Muscle layer of colon (tissue), 2 donors: Measurements from ENCODE around the gene C19orf53.
A peak's percentile ranks its signal among the peaks of the same experiment; 100 is the strongest.
"Not testable (repeated sequence)": the region's sequence is repeated elsewhere in the genome, so short reads cannot be mapped to it uniquely, and the experiment has no call there.

ENCODE experiments used
- H3K27ac ChIP-seq: one replicate; pipeline ENCODE4 v1.7.0; 2013; ENCODE audit warnings: low read depth, mild to moderate bottlenecking, low read length, moderate library complexity
- H3K27me3 ChIP-seq, 2 donors: one replicate each; pipeline ENCODE4 v1.7.0; 2013; ENCODE audit warnings: low read length in 2 of 2, mild to moderate bottlenecking in 2 of 2; ENCODE audit not compliant: insufficient read depth in 2 of 2, control insufficient read depth in 1 of 2
- H3K36me3 ChIP-seq: one replicate; pipeline ENCODE4 v1.7.0; 2013; ENCODE audit warnings: mild to moderate bottlenecking, low read length; ENCODE audit not compliant: insufficient read depth
- H3K4me1 ChIP-seq: one replicate; pipeline ENCODE4 v1.7.0; 2013; ENCODE audit warnings: mild to moderate bottlenecking, low read length; ENCODE audit not compliant: insufficient read depth
- H3K4me3 ChIP-seq, 2 donors: one replicate each; pipeline ENCODE4 v1.7.0; 2013; ENCODE audit warnings: low read length in 2 of 2, low read depth in 1 of 2, mild to moderate bottlenecking in 1 of 2, moderate library complexity in 1 of 2
- H3K9ac ChIP-seq: one replicate; pipeline ENCODE4 v1.7.0; 2013; ENCODE audit warnings: low read length
- H3K9me3 ChIP-seq: one replicate; pipeline ENCODE4 v1.7.0; 2013; ENCODE audit warnings: mild to moderate bottlenecking, low read length
- donor health status: abdominal sarcoma.
- donor health status: Adenocarcinoma of cecum.

Gene C19orf53

DNA sequence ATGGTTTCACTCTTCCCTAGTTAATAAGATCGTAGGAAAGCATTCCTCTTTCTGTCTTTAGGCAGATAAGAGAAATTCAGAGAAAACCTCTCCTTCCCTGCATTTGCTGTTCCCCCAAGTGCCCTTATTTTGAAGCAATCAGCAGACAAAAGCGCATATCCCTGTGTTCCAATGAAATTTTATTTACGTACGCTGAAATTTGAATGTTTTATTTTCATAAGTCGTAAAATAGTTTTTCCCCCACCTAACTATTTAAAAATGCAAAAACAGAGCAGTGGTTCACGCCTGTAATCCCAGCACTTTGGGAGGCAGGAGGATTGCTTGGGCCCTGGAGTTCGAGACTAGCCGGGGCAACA, 27.2 kb upstream of the C19orf53 start:
- Histone ChIP-seq H3K27ac (peak overlapping the region; percentile 82), H3K4me3 (peak overlapping the region; percentile 74 to 77), H3K36me3 (peaks cover 7% of the 10 kb centered on the region), H3K27me3 (no peaks in the 10 kb centered on the region), H3K4me1 (peaks cover 13% of the 10 kb centered on the region), H3K9ac (no peak overlapping the region), H3K9me3 (no peaks in the 10 kb centered on the region)

DNA sequence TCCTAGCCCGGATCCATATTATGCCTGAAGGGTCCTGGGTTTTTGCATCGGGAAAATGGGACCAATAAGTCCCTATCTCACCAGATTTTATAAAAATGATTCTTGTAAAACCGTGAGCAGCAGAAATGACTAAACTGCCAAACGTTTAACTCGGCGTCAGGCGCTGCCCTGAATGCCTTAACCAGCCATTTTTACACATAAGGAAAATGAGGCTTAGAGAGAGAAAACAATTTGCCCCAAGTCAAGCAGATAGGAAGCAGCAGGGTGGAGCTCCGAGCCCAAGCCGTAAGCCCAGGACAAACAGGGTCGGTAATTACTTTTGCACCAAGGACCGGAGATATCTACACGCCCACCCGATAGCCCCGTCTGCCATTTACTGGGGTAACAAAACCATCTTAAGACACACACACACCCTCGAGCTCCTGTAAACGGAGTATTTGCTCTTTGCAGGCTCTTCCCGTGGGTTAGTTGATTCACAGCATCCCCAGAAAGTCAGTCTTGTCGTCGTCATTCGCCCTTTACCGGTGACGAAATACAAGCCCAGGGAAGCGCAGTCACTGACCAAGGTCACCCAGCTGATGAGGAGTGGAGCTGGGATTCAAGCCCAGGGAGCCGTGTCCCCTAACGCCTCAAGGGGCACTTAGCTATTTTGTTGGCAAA, 26.0 kb upstream of the C19orf53 start:
- Histone ChIP-seq H3K9me3 (no peaks in the 10 kb centered on the region), H3K4me1 (peaks cover 13% of the 10 kb centered on the region), H3K27me3 (no peaks in the 10 kb centered on the region), H3K9ac (peak overlapping the region; percentile 90), H3K4me3 (peak overlapping the region; percentile 74 to 77), H3K27ac (peak overlapping the region; percentile 82), H3K36me3 (peaks cover 16% of the 10 kb centered on the region)

GRCh38 chr19:13751436-13751835, 22.8 kb upstream of the C19orf53 start:
- H3K27ac ChIP-seq, result no peak overlapping the region
- peaks cover 37% of the 10 kb centered on the region for H3K36me3 ChIP-seq
- H3K9ac ChIP-seq, result no peak overlapping the region
- H3K9me3 ChIP-seq, result no peaks in the 10 kb centered on the region
- H3K4me3 ChIP-seq, result no peak overlapping the region
- H3K4me1 ChIP-seq, result peaks cover 13% of the 10 kb centered on the region
- no peaks in the 10 kb centered on the region for H3K27me3 ChIP-seq

DNA sequence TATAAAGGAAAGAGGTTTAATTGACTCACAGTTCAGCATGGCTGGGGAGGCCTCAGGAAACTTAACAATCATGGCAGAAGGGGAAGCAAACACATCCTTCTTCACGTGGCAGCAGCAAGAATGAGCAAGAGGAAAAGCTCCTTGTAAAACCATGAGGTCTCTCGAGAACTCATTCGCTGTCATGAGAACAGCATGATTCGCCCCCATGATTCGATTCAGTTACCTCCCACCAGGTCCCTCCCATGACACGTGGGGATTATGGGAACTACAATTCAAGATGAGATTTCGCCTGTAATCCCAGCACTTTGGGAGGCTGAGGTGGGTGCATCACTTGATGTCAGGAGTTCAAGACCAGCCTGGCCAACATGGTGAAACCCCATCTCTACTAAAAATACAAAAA, 20.6 kb upstream of the C19orf53 start:
- not testable (repeated sequence) for H3K4me3 ChIP-seq, H3K4me1 ChIP-seq
- H3K36me3 ChIP-seq, result peaks cover 55% of the 10 kb centered on the region

DNA sequence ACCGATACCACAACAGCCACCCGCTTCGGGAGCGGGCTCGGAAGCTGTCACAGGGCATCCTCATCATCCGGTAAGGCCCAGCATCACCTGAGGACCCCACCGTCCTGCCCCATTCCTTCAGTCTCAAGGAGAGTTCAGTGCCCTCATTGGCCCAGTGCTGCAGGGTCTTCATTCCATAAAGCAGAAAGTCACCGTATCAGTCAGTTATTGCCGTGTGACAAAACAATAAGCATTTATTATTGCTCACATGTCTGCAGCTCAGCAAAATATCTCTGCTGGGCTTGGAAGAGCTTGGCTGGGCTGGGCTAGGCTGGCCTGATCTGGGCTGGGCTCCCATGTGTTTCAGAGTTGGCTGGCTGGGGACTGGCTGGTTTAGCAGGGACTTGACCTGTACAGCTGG, 18.0 kb upstream of the C19orf53 start:
- Histone ChIP-seq H3K4me3 (no peak overlapping the region), H3K27ac (no peak overlapping the region), H3K27me3 (no peaks in the 10 kb centered on the region), H3K4me1 (no peaks in the 10 kb centered on the region), H3K9me3 (no peaks in the 10 kb centered on the region), H3K9ac (no peak overlapping the region), H3K36me3 (peaks cover 63% of the 10 kb centered on the region)

More for the DNA sequence above, 20.6 kb upstream of the C19orf53 start:
- H3K27me3 ChIP-seq, H3K27ac ChIP-seq, H3K9ac ChIP-seq, H3K9me3 ChIP-seq: not testable (repeated sequence)

- Histone ChIP-seq H3K4me3 (no peak overlapping the region), H3K27ac (no peak overlapping the region), H3K9me3 (no peaks in the 10 kb centered on the region), H3K27me3 (no peaks in the 10 kb centered on the region), H3K9ac (no peak overlapping the region), H3K36me3 (peaks cover 48% of the 10 kb centered on the region), H3K4me1 (no peaks in the 10 kb centered on the region)
These were observed 16.2 kb upstream of the C19orf53 start for GRCh38 chr19:13757805-13758772.

DNA sequence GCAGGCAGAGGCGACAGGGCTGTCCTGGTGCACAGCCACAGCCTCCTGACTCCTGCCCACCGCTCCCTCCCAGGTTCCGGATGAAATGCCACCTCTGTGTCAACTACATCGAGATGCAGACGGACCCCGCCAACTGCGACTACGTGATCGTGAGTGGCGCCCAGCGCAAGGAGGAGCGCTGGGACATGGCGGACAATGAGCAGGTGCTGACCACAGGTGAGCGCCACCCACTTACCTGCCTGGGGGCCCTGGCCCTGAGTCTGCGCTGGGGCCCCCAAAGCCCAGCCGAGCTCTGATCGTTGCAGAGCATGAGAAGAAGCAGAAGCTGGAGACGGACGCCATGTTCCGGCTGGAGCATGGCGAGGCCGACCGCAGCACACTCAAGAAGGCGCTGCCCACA, 15.5 kb upstream of the C19orf53 start:
- Histone ChIP-seq H3K4me1 (peaks cover under 1% of the 10 kb centered on the region), H3K36me3 (peaks cover 47% of the 10 kb centered on the region), H3K27ac (no peak overlapping the region), H3K4me3 (no peak overlapping the region), H3K9ac (no peak overlapping the region), H3K9me3 (no peaks in the 10 kb centered on the region), H3K27me3 (no peaks in the 10 kb centered on the region)

DNA sequence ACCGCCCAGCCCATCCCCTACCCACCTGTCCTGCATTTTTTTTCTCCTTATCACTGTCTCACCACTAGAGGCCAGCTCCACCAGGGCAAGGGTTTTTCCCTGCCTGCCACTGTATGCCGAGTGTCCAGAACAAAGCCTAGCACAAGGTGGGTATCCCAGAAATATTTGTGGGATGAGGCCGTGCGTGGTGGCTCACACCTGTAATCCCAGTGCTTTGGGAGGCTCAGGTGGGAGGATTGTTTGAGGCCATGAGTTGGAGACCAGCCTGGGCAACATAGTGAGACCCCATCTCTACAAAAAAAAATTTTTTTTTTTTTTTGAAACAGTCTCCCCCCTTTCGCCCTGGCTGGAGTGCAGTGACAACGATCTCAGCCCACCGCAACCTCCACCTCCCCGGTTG, 12.8 kb upstream of the C19orf53 start:
- Histone ChIP-seq H3K27me3 (no peaks in the 10 kb centered on the region), H3K9ac (no peak overlapping the region), H3K9me3 (no peaks in the 10 kb centered on the region), H3K4me1 (peaks cover 10% of the 10 kb centered on the region), H3K27ac (no peak overlapping the region), H3K4me3 (no peak overlapping the region), H3K36me3 (peaks cover 27% of the 10 kb centered on the region)

DNA sequence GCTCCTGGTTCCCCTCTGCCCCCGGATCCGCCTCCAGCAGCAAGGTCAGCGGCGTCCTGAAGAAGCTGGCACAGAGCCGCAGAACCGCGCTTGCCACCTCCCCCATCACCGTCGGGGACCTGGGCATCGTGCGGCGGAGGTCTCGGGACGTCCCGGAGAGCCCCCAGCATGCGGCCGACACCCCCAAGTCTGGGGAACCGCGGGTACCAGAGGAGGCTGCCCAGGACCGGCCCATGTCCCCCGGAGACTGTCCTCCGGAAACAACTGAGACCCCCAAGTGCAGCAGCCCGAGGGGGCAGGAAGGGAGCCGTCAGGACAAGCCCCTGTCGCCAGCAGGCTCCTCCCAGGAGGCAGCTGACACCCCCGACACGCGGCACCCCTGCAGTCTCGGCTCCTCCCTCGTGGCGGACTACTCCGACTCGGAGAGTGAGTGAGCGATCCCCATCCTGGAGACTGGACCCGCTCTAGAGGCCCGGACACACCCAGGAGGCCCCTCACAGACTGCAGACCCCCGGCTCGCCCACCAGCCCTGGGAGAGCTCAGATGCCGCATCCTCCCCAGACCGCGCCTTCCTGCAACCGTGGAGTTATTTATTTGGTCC, 11.5 kb upstream of the C19orf53 start:
- H3K9me3 ChIP-seq, result no peaks in the 10 kb centered on the region
- no peak overlapping the region for H3K4me3 ChIP-seq
- H3K9ac ChIP-seq, result no peak overlapping the region
- no peaks in the 10 kb centered on the region for H3K27me3 ChIP-seq
- no peak overlapping the region for H3K27ac ChIP-seq
- H3K4me1 ChIP-seq, result peaks cover 10% of the 10 kb centered on the region
- peaks cover 17% of the 10 kb centered on the region for H3K36me3 ChIP-seq

GRCh38 chr19:13763265-13763664, 11.0 kb upstream of the C19orf53 start:
- no peaks in the 10 kb centered on the region for H3K27me3 ChIP-seq
- H3K4me3 ChIP-seq, result no peak overlapping the region
- no peak overlapping the region for H3K9ac ChIP-seq
- no peak overlapping the region for H3K27ac ChIP-seq
- peaks cover 12% of the 10 kb centered on the region for H3K36me3 ChIP-seq
- H3K9me3 ChIP-seq, result no peaks in the 10 kb centered on the region
- peaks cover 10% of the 10 kb centered on the region for H3K4me1 ChIP-seq

- H3K4me1 ChIP-seq, result peaks cover 10% of the 10 kb centered on the region
- H3K27me3 ChIP-seq, result no peaks in the 10 kb centered on the region
- peaks cover 8% of the 10 kb centered on the region for H3K36me3 ChIP-seq
- peak within 1 kb of the TSS; percentile 52 to 80 for H3K4me3 ChIP-seq
- H3K27ac ChIP-seq, result peak within 1 kb of the TSS; percentile 52
- H3K9ac ChIP-seq, result peak within 1 kb of the TSS; percentile 57
- H3K9me3 ChIP-seq, result no peaks in the 10 kb centered on the region
These were observed 10.0 kb upstream of the C19orf53 start, which contains the start of gene MRI1 for GRCh38 chr19:13764101-13764807. Gene MRI1, plus strand, starts transcription at chr19:13764522. Its CDS starts 67 bp downstream, at chr19:13764589.
